ENCODE measurements around the gene RASL12. TPM values are rescaled to one million over a fixed set of nuclear protein-coding genes. Genes with fewer than 3 reads are reported as not detected.

RASL12 gene
- total RNA-seq, 1 experiment from 2014 or later, result not detected

GRCh38 chr15:65092911-65093792, 25.4 kb upstream of the RASL12 start:
- no peak for DNase-seq (ENCODE audit: low spot score)

DNA sequence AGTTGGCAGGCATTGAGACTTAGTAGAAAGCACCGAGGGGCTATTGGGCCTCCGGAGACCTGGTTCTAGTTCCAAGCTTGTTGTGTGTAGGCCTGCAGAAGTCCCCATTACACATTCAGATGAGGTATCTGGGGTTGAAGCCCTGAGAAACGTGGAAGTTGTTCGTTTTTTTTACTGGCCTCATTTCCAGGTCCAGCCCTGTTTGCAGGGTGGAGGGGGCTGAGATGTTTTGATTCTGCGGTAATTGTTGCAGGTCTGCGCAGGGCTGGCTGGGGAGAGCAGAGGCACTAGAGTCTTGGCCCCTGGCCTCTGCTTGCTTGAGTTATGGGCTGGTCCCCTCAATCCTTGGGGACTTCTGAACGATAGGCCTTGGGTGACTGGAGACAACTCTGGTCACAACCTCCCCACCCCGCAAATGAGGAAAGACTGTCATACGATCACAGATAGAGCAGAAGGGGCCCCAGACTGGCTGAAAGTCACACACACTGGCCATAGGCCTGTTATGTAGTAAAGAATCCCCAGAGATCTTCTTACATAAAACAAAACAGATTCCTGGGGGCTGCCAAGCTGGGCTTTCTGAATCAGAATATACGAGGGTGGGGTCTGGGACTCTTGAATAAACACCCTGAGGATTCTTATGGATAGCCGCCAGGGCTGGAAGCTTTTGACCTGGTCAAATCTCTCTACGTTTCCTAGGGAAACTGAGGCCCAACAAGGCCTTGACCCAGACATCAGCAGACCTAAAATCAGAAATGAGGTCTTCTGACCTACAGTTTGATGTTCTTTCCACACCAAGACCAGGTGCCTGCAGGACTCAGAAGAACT, 24.4 kb upstream of the RASL12 start:
- no peak for DNase-seq (ENCODE audit: low spot score)

DNA sequence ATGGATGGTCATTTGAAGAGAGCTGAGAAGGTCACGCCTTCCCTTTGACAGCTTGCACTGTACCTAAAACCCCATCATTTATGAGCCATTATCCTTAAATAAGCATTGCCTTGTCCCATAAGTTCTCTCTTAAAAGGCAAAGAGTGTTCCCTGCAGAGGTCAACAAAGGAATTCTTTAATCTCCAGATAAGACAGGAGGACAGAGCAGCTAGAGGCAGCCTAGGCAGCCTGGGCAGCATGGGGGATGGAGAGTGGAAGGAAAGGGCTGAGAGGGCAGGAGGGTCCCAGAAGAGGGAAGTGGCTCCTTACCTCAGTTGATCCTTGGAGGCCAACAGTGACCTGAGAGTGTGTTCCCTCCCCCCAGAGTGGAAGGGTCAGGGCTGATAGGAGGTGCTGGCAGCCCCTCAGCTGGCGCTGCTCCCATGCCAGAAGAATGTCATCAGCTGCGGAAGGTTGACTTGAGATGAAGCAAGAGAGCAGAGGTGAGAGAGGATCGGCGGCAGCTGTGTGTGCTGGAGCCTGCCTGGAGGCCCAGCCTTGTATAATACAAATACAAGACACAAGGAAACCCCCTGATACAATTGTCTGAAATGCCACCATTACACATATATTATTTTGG, 21.5 kb upstream of the RASL12 start:
- no peak for DNase-seq (ENCODE audit: low spot score)

- peak; percentile 49 for DNase-seq (ENCODE audit: low spot score)
Measured at GRCh38 chr15:65088643-65089021, 20.8 kb upstream of the RASL12 start.

DNA sequence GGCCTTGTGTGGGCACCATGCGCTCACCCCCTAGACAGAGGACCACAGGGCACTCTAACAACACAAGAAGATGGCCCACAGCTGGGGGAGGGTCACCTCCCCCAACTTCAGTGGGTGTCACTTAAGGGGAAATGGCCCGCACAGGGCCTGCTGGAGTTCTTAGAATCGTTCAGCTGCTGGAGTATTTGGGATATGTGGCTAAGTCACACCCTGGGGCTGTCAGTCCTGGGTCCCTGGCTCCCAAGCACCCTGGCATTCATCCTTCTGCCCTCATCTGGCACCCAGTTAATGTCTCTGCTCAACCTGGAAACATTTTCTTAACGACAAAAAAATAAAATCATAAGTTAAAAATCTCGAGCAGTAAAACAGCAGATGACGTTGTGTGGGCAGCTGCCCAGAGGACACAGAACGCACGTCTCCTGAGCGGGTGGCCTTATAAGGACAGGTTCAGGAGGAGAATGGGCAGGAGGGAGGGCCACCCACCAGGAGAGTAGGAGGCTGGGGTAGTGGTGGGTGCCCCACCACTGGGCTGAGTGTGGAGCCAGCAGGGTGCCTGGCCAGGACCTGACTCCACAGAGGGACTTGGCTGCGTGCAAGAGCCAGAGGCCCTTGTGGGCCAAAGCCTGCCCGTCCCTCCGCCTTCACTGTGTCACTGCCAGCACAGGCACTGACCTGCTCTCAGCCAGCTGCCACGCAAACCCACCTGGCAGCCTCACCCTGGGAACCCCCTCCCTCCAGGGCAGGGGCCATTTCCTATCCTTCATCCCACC, 20.3 kb upstream of the RASL12 start:
- no peak for DNase-seq (ENCODE audit: low spot score)

DNA sequence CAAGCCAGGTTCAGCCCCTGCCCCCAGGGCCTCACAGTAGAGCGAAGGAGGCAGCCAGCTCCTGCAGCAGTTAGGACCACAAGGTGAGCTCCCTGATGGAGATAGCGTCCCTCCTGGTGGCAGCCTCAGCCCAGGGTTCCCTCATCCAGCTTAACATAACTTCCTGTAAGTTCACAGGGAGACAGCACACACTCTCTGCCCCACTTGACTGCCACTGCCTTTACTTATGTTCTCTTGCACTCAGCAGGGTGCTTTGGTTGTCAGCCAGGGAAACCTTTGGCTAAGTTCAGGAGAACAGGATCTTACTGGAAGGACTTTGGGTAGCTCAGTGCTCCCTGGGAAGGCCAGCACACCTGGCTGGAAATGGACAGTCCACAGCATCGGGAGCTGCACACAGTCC, 19.6 kb upstream of the RASL12 start:
- DNase-seq (ENCODE audit: low spot score), result no peak

DNA sequence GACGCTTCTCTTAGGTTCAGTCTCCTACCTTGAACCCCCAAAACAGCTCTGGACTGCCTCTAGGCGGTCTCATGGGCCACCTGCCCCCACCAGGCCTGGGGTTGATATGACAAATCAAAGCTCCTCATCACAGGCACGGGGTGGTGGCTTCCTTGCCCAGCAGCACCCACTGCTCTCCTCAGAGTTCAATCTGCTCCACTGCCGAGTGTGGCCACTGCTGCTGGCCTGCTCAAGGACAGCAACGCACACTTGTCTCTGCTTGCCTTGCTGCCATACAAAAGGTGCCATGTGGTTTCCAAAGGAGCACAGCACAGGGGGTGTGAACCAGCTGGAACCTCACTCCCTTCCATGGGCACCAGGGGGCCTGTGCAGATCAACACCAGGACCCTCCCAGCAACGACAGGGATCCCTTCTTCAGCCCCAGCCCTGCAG, 18.9 kb upstream of the RASL12 start:
- DNase-seq (ENCODE audit: low spot score), result peak; percentile 35

- DNase-seq (ENCODE audit: low spot score), result peak; percentile 81
Measured at GRCh38 chr15:65085990-65086679, 18.3 kb upstream of the RASL12 start.

DNA sequence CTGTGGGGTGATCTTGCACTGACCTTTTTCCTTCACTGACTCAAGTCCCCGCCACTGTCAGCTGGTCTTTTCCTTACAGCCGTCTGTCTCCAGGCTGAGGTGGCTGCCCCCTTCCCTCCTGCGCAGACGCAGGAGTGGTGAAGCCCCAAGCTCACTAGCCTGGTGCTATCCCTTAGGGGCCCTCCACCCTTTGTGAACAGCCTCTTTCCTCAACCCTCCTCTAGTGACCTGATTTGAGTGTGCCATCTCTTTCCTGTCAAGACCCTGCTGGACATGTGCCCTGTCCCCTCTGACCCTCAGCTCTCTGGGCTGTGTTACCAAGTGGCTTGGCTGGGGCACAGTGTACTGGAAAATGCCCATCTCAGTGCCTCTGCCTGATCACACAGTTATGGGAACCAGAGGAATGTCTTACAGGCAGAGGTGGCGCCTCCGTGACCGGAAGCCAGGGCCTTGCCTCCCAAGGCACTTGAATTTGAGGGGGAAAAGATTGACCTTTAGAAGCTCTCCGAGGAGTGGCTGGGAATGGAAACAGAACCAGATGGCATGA, 17.5 kb upstream of the RASL12 start:
- DNase-seq (ENCODE audit: low spot score), result no peak

- no peak for DNase-seq (ENCODE audit: low spot score)
Measured at GRCh38 chr15:65084500-65085206, 16.9 kb upstream of the RASL12 start.

DNA sequence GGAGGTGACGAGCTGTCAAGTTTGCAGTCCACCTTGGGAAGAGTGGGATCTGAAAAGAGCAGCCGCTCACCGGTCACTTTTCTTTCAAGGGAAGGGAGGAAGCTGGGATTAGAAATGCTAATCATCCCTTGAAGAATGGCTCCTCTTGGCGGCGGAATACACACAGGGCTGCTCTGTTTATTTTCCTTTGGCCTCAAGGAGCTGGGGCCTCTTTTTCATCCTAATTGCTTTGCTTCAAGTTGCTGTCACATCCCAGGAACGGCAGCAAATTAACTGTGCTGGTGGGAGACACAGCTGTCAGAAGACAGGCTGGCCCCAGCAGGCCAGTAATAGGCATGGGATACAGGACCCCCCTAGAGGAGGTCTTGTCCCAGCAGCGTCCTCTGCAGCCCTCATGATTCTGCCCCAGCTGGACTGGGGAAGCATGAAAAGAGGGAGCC, 15.5 kb upstream of the RASL12 start:
- no peak for DNase-seq (ENCODE audit: low spot score)

DNA sequence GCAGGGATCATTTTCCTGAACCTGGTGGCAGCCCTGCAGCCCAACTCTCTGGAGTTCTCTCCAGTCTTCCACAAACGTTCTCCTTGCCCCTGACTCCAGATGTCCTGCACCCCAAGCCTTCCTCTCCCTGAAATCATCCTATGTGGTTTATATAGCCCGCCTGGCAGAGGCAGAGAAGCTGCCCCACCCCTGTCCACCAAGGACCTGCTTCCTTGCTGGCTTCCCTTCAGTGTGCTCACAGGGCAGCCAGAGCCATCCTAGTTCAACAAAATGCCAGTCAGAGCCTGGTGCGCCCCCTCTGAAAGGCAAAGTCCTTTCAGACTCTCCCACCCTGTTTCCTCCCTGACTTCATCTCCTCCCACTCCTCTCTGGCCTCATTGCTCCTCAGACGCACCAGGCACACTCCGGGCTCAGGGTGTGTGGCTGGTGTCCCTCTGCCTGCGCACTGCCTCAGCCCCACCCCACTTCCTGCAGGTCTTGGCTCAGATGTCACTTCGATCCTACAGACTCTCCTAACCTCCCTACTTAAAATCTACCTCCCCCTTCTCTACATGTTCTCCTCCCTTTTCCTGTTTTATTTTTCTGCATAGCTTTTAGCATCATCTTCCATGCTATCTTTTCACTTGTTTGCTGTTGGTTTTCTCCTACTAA, 14.6 kb upstream of the RASL12 start:
- DNase-seq (ENCODE audit: low spot score), result peak; percentile 56

DNA sequence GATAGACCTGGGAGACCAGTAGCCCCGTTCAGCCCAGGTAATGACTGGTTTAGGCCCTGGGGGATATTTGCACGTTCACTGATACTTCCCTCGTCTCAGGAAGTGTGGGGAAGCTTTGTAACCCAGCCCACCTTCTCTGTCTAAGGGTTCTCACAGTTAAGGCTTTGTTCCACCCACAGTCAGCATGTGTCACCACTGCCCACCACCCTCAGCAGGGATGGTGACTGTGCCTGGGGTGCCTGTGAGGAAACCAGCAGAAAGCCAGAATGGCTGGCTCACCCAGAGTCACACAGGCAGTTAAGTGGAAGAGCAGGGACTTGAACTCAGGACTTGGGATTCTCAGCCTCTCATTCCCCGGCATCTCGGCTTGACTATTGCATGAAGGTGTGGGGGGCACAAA, 14.0 kb upstream of the RASL12 start:
- no peak for DNase-seq (ENCODE audit: low spot score)

DNA sequence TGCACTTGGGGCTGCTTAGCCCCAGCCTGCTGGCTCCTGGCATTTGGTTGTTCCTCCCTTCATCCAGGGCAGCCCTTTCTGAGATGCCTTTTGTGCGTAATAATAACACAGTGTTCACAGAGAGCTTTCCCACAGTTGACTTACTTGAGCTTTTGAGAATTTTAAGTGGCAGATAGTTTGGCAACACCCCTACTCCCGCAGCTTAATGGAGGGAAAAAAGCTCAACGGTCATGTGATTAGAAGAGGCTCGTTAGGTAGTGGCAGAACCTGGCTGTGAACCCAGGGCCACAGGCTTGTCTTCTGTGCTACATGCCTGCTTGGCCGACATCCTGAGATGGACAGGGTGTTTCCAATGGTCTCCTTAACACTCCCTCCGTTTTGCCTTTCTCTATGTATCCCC, 13.5 kb upstream of the RASL12 start:
- DNase-seq (ENCODE audit: low spot score), result no peak

- DNase-seq (ENCODE audit: low spot score), result no peak
Measured at GRCh38 chr15:65079580-65079979, 11.8 kb upstream of the RASL12 start.

GRCh38 chr15:65077981-65078352, 10.2 kb upstream of the RASL12 start:
- DNase-seq (ENCODE audit: low spot score), result peak; percentile 97

DNA sequence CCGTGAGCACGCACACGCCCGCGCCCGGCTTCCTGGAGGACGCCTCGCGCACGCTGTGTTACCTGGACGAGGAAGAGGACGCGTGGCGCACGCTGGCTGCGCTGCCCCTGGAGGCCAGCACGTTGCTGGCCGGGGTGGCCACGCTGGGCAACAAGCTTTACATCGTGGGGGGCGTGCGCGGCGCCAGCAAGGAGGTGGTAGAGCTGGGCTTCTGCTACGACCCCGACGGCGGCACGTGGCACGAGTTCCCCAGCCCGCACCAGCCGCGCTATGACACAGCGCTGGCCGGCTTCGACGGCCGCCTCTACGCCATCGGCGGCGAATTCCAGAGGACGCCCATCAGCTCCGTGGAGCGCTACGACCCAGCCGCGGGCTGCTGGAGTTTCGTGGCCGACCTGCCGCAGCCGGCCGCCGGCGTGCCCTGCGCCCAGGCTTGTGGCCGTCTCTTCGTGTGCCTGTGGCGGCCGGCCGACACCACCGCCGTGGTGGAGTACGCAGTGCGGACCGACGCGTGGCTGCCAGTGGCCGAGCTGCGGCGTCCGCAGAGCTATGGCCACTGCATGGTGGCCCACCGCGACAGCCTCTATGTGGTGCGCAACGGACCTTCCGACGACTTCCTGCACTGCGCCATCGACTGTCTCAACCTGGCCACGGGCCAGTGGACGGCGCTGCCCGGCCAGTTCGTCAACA, 9.6 kb upstream of the RASL12 start:
- no peak for DNase-seq (ENCODE audit: low spot score)

DNA sequence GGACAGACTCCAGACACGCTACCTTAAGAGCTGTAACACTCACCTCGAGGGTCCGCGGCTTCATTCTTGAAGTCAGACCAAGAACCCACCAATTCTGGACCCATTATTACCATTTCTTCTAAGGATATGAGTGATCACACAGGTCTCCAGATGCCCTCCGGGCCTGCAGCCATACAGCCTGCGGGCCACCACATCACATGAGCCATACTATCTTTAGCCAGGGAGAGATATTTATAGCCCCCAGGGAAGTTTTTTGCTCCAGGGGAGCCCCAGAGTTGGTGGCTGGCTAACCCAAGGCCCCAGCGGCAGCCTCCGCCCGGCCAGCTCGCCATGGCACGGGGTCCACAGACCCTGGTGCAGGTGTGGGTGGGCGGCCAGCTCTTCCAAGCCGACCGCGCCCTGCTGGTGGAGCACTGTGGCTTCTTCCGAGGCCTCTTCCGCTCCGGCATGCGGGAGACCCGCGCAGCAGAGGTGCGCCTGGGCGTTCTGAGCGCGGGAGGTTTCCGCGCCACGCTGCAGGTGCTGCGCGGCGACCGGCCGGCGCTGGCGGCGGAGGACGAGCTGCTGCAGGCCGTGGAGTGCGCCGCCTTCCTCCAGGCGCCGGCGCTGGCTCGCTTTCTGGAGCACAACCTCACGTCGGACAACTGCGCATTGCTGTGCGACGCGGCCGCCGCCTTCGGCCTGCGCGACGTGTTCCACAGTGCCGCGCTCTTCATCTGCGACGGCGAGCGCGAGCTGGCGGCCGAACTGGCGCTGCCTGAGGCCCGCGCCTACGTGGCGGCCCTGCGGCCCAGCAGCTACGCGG, 8.9 kb upstream of the RASL12 start, which contains the start of gene KBTBD13:
KBTBD13 (plus strand) TSS at position 261 of the 805 bp plus-strand sequence; CDS start at position 331, 70 bp downstream.
- no peak for DNase-seq (ENCODE audit: low spot score)

All from HT-29 (cell line).